ENCODE results near the gene C17orf100. TPM values are rescaled to one million over a fixed set of nuclear protein-coding genes. Genes with fewer than 3 reads are reported as not detected.
A peak's percentile ranks its signal among the peaks of the same experiment; 100 is the strongest.

The C17orf100 gene
- total and polyA plus RNA-seq, 9 of the 15 experiments (the other 6 are each of a cell fraction or from before 2014, with no cell fraction given): 0.04 to 1.7 (median 0.43) TPM

- peak; percentile 96 for TF ChIP-seq ZNF407 (IDR thresholded peaks at IDR 0.05; ENCODE audit: low read depth)
- TF ChIP-seq SUPT5H (IDR thresholded peaks at IDR 0.05): peak; percentile 85
- TF ChIP-seq ZNF511 (CRISPR knock-in tag; IDR thresholded peaks at IDR 0.05): no peak
- peak; percentile 56 for TF ChIP-seq ETS1 (conservative IDR thresholded peaks at IDR 0.05; ENCODE audit: control insufficient read depth, low read depth, low read length)
- TF ChIP-seq REST (IDR thresholded peaks at IDR 0.05; ENCODE audit: borderline replicate concordance): no peak
- TF ChIP-seq REST (CRISPR knock-in tag; IDR thresholded peaks at IDR 0.05; ENCODE audit: low read depth): peak; percentile 31; the same call in 1 of the 2 replicates
- TF ChIP-seq ZFP30 (CRISPR knock-in tag; IDR thresholded peaks at IDR 0.05; ENCODE audit: borderline replicate concordance): no peak
- peak; percentile 45; the same call in 1 of the 2 replicates for TF ChIP-seq TAF7 (tag; IDR thresholded peaks at IDR 0.05)
- peak; percentile 94 for TF ChIP-seq POLR2A (conservative IDR thresholded peaks at IDR 0.05)
- no peak for TF ChIP-seq NFRKB (IDR thresholded peaks at IDR 0.05; ENCODE audit: low read depth)
Measured at GRCh38 chr17:6640536-6641246, 10.9 kb upstream of the C17orf100 start, which contains the start of the genes KIAA0753 and TXNDC17 (continued).

Measured in K562 (cell line).